ENCODE data around the gene PKLR. TPM values are rescaled to one million over a fixed set of nuclear protein-coding genes. Genes with fewer than 3 reads are reported as not detected.

Gene PKLR
- total and polyA plus RNA-seq, 4 donors = 10.4 to 56.1 (median 40.6) TPM

DNA sequence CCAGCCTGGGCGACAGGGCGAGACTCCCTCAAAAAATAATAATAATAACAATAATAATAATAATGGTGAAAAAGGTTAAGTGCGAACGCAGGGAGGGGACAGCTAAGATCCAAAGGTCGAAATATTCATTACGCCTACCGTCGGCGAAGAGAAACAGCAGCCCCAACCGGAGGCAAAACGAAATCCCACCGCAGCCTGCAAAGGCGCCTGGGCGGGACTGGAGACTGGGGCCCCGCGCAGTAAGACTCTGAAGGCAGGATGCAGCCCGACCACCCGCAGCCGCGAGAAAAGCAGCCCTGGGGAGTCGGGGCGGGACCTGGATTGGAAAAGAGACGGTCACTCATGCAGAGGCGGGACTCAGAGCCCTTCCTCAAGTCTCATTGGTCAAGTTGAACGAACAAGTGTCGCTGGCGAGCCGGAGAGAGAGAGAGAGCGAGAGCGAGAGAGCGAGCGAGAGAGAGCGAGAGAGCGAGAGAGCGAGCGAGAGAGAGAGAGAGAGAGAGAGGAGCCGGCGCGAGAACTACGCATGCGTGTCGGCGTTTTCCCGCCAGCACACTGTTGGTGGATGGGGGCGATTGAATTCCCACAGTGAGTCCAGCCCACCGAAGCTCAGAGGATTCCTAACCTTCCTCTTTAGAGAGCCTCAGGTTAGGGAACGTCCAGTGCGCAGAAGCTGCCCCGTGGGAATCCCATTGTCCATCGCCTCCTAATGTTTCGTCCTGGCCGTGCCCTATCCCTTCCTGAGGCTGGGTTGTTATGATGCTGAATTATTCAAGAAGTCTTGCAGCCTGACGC lies 56.7 kb downstream of the PKLR start:
- peak overlapping the region; percentile 36 to 89 for H3K9ac ChIP-seq (ENCODE audit: low read depth in 1 of 2, low read length in 2 of 2)
- H3K4me1 ChIP-seq (ENCODE audit: control insufficient read depth in 4 of 4, insufficient read depth in 4 of 4, low read length in 3 of 4) = peaks cover 1 to 28% (median 21%) of the 10 kb centered on the region in 4 donors
- H3K4me3 ChIP-seq (ENCODE audit: low read depth in 1 of 3, low read length in 3 of 3) = peak overlapping the region; percentile 70 to 96 (median 82)
- H3K9me3 ChIP-seq (ENCODE audit: control insufficient read depth in 4 of 4, low read length in 3 of 4) = no peaks in the 10 kb centered on the region
- H3K36me3 ChIP-seq (ENCODE audit: control insufficient read depth in 4 of 4, insufficient read depth in 3 of 4, low read depth in 1 of 4, low read length in 3 of 4) = peaks cover 0 to 1% (median 0%) of the 10 kb centered on the region in 4 donors
- peak; percentile 93 for TF ChIP-seq YY1 (IDR thresholded peaks at IDR 0.05)
- peak in 1 of 2 donors; percentile 55 for TF ChIP-seq EGR1 (IDR thresholded peaks at IDR 0.05; ENCODE audit: low read depth in 2 of 2)
- peak; percentile 61 for TF ChIP-seq FOXA2 (IDR thresholded peaks at IDR 0.05)
- TF ChIP-seq, protein P1, sequence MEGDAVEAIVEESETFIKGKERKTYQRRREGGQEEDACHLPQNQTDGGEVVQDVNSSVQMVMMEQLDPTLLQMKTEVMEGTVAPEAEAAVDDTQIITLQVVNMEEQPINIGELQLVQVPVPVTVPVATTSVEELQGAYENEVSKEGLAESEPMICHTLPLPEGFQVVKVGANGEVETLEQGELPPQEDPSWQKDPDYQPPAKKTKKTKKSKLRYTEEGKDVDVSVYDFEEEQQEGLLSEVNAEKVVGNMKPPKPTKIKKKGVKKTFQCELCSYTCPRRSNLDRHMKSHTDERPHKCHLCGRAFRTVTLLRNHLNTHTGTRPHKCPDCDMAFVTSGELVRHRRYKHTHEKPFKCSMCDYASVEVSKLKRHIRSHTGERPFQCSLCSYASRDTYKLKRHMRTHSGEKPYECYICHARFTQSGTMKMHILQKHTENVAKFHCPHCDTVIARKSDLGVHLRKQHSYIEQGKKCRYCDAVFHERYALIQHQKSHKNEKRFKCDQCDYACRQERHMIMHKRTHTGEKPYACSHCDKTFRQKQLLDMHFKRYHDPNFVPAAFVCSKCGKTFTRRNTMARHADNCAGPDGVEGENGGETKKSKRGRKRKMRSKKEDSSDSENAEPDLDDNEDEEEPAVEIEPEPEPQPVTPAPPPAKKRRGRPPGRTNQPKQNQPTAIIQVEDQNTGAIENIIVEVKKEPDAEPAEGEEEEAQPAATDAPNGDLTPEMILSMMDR (IDR thresholded peaks at IDR 0.05; ENCODE audit: low read depth, low read length, missing input control) = peak; percentile 64
- TF ChIP-seq RXRA (IDR thresholded peaks at IDR 0.05) = peak; percentile 72 to 76
- TF ChIP-seq, protein P2, sequence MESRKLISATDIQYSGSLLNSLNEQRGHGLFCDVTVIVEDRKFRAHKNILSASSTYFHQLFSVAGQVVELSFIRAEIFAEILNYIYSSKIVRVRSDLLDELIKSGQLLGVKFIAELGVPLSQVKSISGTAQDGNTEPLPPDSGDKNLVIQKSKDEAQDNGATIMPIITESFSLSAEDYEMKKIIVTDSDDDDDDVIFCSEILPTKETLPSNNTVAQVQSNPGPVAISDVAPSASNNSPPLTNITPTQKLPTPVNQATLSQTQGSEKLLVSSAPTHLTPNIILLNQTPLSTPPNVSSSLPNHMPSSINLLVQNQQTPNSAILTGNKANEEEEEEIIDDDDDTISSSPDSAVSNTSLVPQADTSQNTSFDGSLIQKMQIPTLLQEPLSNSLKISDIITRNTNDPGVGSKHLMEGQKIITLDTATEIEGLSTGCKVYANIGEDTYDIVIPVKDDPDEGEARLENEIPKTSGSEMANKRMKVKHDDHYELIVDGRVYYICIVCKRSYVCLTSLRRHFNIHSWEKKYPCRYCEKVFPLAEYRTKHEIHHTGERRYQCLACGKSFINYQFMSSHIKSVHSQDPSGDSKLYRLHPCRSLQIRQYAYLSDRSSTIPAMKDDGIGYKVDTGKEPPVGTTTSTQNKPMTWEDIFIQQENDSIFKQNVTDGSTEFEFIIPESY (IDR thresholded peaks at IDR 0.05) = peak; percentile 96
- TF ChIP-seq, protein P3, sequence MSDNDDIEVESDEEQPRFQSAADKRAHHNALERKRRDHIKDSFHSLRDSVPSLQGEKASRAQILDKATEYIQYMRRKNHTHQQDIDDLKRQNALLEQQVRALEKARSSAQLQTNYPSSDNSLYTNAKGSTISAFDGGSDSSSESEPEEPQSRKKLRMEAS (IDR thresholded peaks at IDR 0.05) = peak; percentile 72
- peak; percentile 92 for TF ChIP-seq SP1 (IDR thresholded peaks at IDR 0.05)
- TF ChIP-seq, protein P4, sequence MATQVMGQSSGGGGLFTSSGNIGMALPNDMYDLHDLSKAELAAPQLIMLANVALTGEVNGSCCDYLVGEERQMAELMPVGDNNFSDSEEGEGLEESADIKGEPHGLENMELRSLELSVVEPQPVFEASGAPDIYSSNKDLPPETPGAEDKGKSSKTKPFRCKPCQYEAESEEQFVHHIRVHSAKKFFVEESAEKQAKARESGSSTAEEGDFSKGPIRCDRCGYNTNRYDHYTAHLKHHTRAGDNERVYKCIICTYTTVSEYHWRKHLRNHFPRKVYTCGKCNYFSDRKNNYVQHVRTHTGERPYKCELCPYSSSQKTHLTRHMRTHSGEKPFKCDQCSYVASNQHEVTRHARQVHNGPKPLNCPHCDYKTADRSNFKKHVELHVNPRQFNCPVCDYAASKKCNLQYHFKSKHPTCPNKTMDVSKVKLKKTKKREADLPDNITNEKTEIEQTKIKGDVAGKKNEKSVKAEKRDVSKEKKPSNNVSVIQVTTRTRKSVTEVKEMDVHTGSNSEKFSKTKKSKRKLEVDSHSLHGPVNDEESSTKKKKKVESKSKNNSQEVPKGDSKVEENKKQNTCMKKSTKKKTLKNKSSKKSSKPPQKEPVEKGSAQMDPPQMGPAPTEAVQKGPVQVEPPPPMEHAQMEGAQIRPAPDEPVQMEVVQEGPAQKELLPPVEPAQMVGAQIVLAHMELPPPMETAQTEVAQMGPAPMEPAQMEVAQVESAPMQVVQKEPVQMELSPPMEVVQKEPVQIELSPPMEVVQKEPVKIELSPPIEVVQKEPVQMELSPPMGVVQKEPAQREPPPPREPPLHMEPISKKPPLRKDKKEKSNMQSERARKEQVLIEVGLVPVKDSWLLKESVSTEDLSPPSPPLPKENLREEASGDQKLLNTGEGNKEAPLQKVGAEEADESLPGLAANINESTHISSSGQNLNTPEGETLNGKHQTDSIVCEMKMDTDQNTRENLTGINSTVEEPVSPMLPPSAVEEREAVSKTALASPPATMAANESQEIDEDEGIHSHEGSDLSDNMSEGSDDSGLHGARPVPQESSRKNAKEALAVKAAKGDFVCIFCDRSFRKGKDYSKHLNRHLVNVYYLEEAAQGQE (IDR thresholded peaks at IDR 0.05) = peak; percentile 91
- TF ChIP-seq NR2F2 (IDR thresholded peaks at IDR 0.05) = peak; percentile 82
- TF ChIP-seq, protein P5, sequence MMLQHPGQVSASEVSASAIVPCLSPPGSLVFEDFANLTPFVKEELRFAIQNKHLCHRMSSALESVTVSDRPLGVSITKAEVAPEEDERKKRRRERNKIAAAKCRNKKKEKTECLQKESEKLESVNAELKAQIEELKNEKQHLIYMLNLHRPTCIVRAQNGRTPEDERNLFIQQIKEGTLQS (IDR thresholded peaks at IDR 0.05) = peak; percentile 74
- TF ChIP-seq HNF4A (conservative IDR thresholded peaks at IDR 0.05) = peak; percentile 53 to 75
- peak; percentile 45 to 52 for TF ChIP-seq RAD21 (IDR thresholded peaks at IDR 0.05)
- peak; percentile 82 for TF ChIP-seq TAF1 (conservative IDR thresholded peaks at IDR 0.05)
- peak in 1 of 2 donors; percentile 62 for TF ChIP-seq GABPA (IDR thresholded peaks at IDR 0.05 in 1 of 2, conservative IDR thresholded peaks at IDR 0.05 in 1 of 2)
- peak; percentile 73 for TF ChIP-seq FOXA1 (IDR thresholded peaks at IDR 0.05)
- TF ChIP-seq HNF4G (IDR thresholded peaks at IDR 0.05) = peak; percentile 48
- peak; percentile 56 to 81 for TF ChIP-seq JUND (IDR thresholded peaks at IDR 0.05)
- H3K27ac ChIP-seq (ENCODE audit: low read depth in 1 of 2, low read length in 2 of 2) = peak overlapping the region; percentile 89 to 91
- DNase-seq (ENCODE audit: low spot score) = peak; percentile 93
- WGBS = 1% methylated on average over 53 of the region's 53 CpGs
- no peaks in the 10 kb centered on the region for H3K27me3 ChIP-seq (ENCODE audit: control insufficient read depth in 4 of 4, insufficient read depth in 4 of 4, low read length in 3 of 4)
